Left lung (tissue), 10 donors: ENCODE measurements around the gene FGF3. TPM values are rescaled to one million over a fixed set of nuclear protein-coding genes. Genes with fewer than 3 reads are reported as not detected.

Source experiments
- ATAC-seq: fragments of 200-7000 bp; cut with Tn5 transposase; one replicate; pipeline ENCODE4 v1.9.1; 2020; ENCODE audit warnings: moderate library complexity
- DNase-seq, 4 donors: peaks; one replicate each; pipeline ENCODE4 v3.0.0-alpha.2; 2013 to 2020
- H3K27ac ChIP-seq, 2 donors: fragments of 200-600 bp; sonication (generic) in 1 of 2; one replicate each; pipeline versions ENCODE4 v1.5.0 to v1.8.0; 2020 to 2021
- H3K27me3 ChIP-seq, 2 donors: fragments of 200-600 bp; sonication (generic) in 1 of 2; one replicate each; pipeline versions ENCODE4 v1.5.0 to v1.8.0; 2020 to 2021
- H3K36me3 ChIP-seq, 2 donors: fragments of 200-600 bp; sonication (generic) in 1 of 2; one replicate each; pipeline versions ENCODE4 v1.5.0 to v1.8.0; 2020 to 2021
- H3K4me1 ChIP-seq, 2 donors: fragments of 200-600 bp; one replicate each; pipeline ENCODE4 v1.8.0; 2021
- H3K4me3 ChIP-seq, 2 donors: fragments of 200-600 bp; sonication (generic) in 1 of 2; one replicate each; pipeline versions ENCODE4 v1.5.0 to v1.8.0; 2020 to 2021; ENCODE audit warnings: mild to moderate bottlenecking in 1 of 2
- H3K9me3 ChIP-seq, 2 donors: fragments of 200-600 bp; sonication (generic) in 1 of 2; one replicate each; pipeline versions ENCODE4 v1.5.0 to v1.8.0; 2020 to 2021
- intact Hi-C, 2 donors: fragments of 100-400 bp; cut with DNase I; formaldehyde crosslinking; loops; one replicate each; pipeline versions ENCODE4 v1.11.2 to v1.14.2; 2022
- polyA plus RNA-seq, 6 donors: library from polyadenylated mRNA; unstranded; fragments of 120-200 nt; gene quantifications; one replicate each; pipeline ENCODE4 v1.2.1, GENCODE V29; 2013; ENCODE audit not compliant: insufficient read length in 6 of 6
- total RNA-seq, 2 donors: library from RNA; stranded (reverse); fragmentation: NEBNext Ultra II Directional; extraction: Animal tissue kit (Norgen Biotek cat#: 25700); gene quantifications; one replicate each; pipeline ENCODE4 v1.2.1, GENCODE V29; 2021
- TF ChIP-seq, protein P1 (sequence below), 2 donors: fragments of 200-600 bp; sonication (generic) in 1 of 2; IDR thresholded peaks; one replicate each; pipeline versions ENCODE4 v1.5.0 to v1.8.0; 2021; ENCODE audit warnings: antibody characterized with exemption in 2 of 2
- donor health status: DM: no; HTN: yes; CAD: no.
- donor health status: DM: no; HTN: no; CAD: no.

The FGF3 gene
- total and polyA plus RNA-seq, 8 donors = not detected

DNA sequence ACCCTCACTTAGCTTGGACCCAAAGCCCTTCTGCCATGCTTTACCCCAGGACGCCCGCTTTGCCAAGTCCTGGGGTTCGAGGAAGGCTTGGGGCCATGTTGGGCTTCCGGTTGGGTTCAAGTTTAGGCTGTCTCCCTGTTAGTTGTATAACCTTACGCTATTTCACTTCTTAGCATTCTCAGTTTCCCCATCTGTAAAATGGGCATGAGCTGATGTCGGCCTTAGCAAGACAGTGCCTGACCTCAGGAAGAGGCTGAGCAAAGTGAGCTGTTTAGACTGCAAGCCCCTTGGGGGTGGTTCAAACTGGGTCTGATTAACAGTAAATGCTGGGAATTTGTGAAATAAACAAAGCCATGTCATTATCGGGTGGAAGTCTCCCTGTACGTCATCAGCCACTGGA, 40.8 kb downstream of the FGF3 start:
- Histone ChIP-seq H3K36me3 (no peaks in the 10 kb centered on the region), H3K27me3 (peaks cover 30 to 66% of the 10 kb centered on the region in 2 donors), H3K4me1 (no peaks in the 10 kb centered on the region), H3K4me3 (no peak overlapping the region), H3K27ac (no peak overlapping the region), H3K9me3 (no peaks in the 10 kb centered on the region)
- TF ChIP-seq, protein P1, sequence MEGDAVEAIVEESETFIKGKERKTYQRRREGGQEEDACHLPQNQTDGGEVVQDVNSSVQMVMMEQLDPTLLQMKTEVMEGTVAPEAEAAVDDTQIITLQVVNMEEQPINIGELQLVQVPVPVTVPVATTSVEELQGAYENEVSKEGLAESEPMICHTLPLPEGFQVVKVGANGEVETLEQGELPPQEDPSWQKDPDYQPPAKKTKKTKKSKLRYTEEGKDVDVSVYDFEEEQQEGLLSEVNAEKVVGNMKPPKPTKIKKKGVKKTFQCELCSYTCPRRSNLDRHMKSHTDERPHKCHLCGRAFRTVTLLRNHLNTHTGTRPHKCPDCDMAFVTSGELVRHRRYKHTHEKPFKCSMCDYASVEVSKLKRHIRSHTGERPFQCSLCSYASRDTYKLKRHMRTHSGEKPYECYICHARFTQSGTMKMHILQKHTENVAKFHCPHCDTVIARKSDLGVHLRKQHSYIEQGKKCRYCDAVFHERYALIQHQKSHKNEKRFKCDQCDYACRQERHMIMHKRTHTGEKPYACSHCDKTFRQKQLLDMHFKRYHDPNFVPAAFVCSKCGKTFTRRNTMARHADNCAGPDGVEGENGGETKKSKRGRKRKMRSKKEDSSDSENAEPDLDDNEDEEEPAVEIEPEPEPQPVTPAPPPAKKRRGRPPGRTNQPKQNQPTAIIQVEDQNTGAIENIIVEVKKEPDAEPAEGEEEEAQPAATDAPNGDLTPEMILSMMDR (IDR thresholded peaks at IDR 0.05) = no peak
- intact Hi-C loops = no loop called here
- ATAC-seq (no peak), DNase-seq (no peak)

DNA sequence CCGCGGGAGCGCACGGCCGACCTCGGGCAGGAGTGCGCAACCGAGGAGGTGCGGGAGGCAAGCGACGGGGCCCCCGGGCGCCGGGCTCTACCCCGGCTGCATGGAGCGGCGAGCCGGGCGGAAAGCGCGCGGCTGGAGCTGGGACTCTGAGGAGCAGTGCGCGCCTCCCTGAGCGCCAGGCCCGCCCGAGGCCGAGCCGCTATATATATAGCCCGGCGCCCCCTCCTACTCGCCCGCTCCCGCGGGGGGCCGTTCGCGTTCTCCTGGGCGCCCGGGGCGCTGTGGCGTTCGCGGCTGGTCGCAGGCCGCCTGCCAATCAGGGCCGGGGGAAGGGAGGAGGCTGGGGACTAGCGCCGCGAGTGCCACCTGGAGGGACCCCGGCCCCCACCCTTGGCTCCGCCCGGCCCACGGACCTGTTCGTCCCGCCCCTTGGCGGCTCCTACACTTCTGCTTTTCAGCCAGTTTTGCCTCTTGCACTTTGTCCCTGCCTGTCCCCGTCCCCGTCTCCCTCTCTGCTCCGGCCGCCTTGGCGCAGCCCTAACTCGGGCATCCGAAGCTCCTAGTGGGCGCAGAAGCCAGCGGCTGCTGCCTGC, 44.0 kb downstream of the FGF3 start, which contains the start of gene FGF4:
Gene FGF4 (minus strand): TSS at position 179 of the 593 bp plus-strand sequence. CDS start 257 bp downstream, outside the sequence.
- Histone ChIP-seq H3K27ac (no peak within 1 kb of the TSS), H3K36me3 (no peaks in the 10 kb centered on the region), H3K4me3 (no peak within 1 kb of the TSS), H3K4me1 (no peaks in the 10 kb centered on the region), H3K27me3 (peaks cover 51 to 90% of the 10 kb centered on the region in 2 donors), H3K9me3 (no peaks in the 10 kb centered on the region)
- intact Hi-C loops = no loop called here
- TF ChIP-seq, protein P1 (IDR thresholded peaks at IDR 0.05) = no peak
- DNase-seq = peak in 1 of 4 donors; percentile 64
- ATAC-seq = no peak

DNA sequence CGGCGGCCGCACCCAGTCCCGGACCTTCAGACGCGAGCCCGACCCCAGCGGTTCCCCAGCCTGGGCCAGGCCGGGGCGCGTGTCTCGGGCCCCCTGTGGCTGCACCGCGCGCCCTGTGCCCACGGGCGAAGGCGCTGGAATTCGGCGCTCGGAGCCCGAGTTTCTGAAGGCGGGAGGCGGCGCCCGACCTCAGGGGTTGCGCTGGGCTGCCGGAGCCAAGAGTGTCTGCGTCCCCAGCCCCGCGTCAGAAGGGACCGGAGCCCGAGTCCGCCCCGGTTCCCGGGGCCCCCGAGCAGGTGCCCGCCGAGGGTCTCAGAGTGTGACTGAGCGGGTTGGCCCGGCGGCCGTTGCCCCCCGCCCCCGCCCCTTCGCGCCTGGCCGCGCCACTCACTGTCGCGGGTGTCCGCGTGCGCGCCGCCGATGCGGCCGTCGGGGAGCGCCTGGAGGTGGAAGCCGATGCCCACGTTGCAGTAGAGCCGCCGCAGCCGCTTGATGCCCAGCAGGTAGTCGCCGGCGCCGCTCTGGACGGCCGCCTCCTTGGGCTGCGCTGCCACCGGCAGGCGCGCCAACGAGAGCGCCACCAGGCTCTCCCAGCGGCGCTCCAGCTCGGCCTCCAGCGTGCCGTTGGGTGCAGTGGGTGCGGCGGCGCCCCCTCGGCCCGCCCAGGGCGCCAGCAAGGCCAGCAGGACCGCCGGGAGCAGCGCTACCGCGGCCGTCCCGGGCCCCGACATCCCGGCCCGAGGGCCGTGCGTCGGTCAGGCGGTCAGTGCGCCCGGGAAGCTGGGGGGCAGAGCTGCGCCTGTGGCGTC, 44.7 kb downstream of the FGF3 start:
- ATAC-seq (no peak), DNase-seq (peak in 1 of 4 donors; percentile 64)
- H3K36me3 ChIP-seq = no peaks in the 10 kb centered on the region
- no peak overlapping the region for H3K27ac ChIP-seq
- no peak overlapping the region for H3K4me3 ChIP-seq
- TF ChIP-seq, protein P1 (IDR thresholded peaks at IDR 0.05) = no peak
- intact Hi-C loops = no loop called here
- no peaks in the 10 kb centered on the region for H3K9me3 ChIP-seq
- H3K27me3 ChIP-seq = peaks cover 56 to 96% of the 10 kb centered on the region in 2 donors
- no peaks in the 10 kb centered on the region for H3K4me1 ChIP-seq

GRCh38 chr11:69773626-69774353, 45.4 kb downstream of the FGF3 start:
- H3K27ac ChIP-seq = no peak overlapping the region
- TF ChIP-seq, protein P1 (IDR thresholded peaks at IDR 0.05) = no peak
- no peak overlapping the region for H3K4me3 ChIP-seq
- intact Hi-C loops = no loop called here
- H3K4me1 ChIP-seq = no peaks in the 10 kb centered on the region
- no peaks in the 10 kb centered on the region for H3K9me3 ChIP-seq
- DNase-seq = no peak
- no peak for ATAC-seq
- peaks cover 56 to 97% of the 10 kb centered on the region in 2 donors for H3K27me3 ChIP-seq
- H3K36me3 ChIP-seq = no peaks in the 10 kb centered on the region

DNA sequence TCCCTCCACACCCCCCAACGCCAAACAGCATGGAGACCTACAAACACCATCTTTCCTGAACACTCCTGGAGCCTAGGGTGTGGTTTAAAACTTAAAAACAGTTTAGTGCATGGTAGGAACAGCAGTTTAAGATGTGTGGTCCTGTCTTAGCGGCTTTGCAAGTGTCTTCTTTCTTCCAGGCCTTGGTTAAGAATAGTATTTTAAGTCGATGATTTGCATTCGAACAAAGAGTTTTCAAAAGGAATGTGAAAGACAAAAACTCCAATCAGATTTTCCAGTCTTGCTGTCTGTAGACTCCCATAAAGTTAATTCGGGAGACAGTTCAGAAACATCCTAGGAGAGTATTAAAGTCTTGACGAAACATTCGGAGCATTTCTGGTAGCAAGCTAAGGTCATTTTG, 47.8 kb downstream of the FGF3 start:
- Histone ChIP-seq H3K27ac (no peak overlapping the region), H3K4me1 (no peaks in the 10 kb centered on the region), H3K27me3 (peaks cover 56 to 90% of the 10 kb centered on the region in 2 donors), H3K4me3 (no peak overlapping the region), H3K9me3 (no peaks in the 10 kb centered on the region), H3K36me3 (no peaks in the 10 kb centered on the region)
- TF ChIP-seq, protein P1 (IDR thresholded peaks at IDR 0.05) = no peak
- intact Hi-C loops = no loop called here
- DNase-seq (no peak), ATAC-seq (no peak)
